Nephron progenitor cell (in vitro differentiated cells): Measurements from ENCODE around the gene CREB3L1.
"Not testable (repeated sequence)": the region's sequence is repeated elsewhere in the genome, so short reads cannot be mapped to it uniquely, and the experiment has no call there.

Experiments used
- DNase-seq: peaks from one replicate; pipeline ENCODE4 v3.0.0; 2021
- H3K27ac Mint-ChIP-seq: 2 replicates; pipeline ENCODE4 v1.8.0; 2021; ENCODE audit warnings: mild to moderate bottlenecking, moderate library complexity, mixed read lengths
- H3K27me3 Mint-ChIP-seq: 2 replicates; pipeline ENCODE4 v1.8.0; 2021; ENCODE audit warnings: mild to moderate bottlenecking, low read depth, mixed read lengths; ENCODE audit not compliant: poor library complexity
- H3K36me3 Mint-ChIP-seq: 2 replicates; pipeline ENCODE4 v1.8.0; 2021; ENCODE audit warnings: low read depth, mixed read lengths
- H3K4me1 Mint-ChIP-seq: 2 replicates; pipeline ENCODE4 v1.8.0; 2021; ENCODE audit warnings: mixed read lengths
- H3K4me3 Mint-ChIP-seq: 2 replicates; pipeline ENCODE4 v1.8.0; 2021; ENCODE audit warnings: mild to moderate bottlenecking, moderate library complexity, mixed read lengths
- H3K9me3 Mint-ChIP-seq: 2 replicates; pipeline ENCODE4 v1.8.0; 2021; ENCODE audit warnings: mild to moderate bottlenecking, moderate library complexity, mixed read lengths
- CTCF ChIP-seq: fragments of 200-600 bp; sonication (generic); IDR thresholded peaks from 2 replicates; pipeline ENCODE4 v1.5.0; 2021; ENCODE audit warnings: antibody characterized with exemption

CREB3L1 gene

GRCh38 chr11:46300270-46300669, 22.8 kb downstream of the CREB3L1 start:
- no peak overlapping the region for H3K27ac Mint-ChIP-seq
- TF ChIP-seq CTCF, result no peak
- H3K9me3 Mint-ChIP-seq, result no peaks in the 10 kb centered on the region
- no peak for DNase-seq
- H3K36me3 Mint-ChIP-seq, result peaks cover 4% of the 10 kb centered on the region
- peaks cover 7% of the 10 kb centered on the region for H3K27me3 Mint-ChIP-seq
- peaks cover 14% of the 10 kb centered on the region for H3K4me1 Mint-ChIP-seq
- no peak overlapping the region for H3K4me3 Mint-ChIP-seq

GRCh38 chr11:46302866-46303265, 25.4 kb downstream of the CREB3L1 start:
- Mint-ChIP-seq H3K9me3 (no peaks in the 10 kb centered on the region), H3K4me3 (no peak overlapping the region), H3K4me1 (peaks cover 19% of the 10 kb centered on the region), H3K27me3 (peaks cover 4% of the 10 kb centered on the region), H3K36me3 (peaks cover 4% of the 10 kb centered on the region), H3K27ac (no peak overlapping the region)
- TF ChIP-seq CTCF, result no peak
- DNase-seq, result no peak

- H3K36me3 Mint-ChIP-seq, H3K27me3 Mint-ChIP-seq, H3K27ac Mint-ChIP-seq, H3K4me3 Mint-ChIP-seq, DNase-seq, H3K9me3 Mint-ChIP-seq: not testable (repeated sequence)
- peaks cover 27% of the 10 kb centered on the region for H3K4me1 Mint-ChIP-seq
Measured at GRCh38 chr11:46304036-46304435, 26.6 kb downstream of the CREB3L1 start.

GRCh38 chr11:46304605-46305179, 27.2 kb downstream of the CREB3L1 start:
- Mint-ChIP-seq H3K4me3 (no peak overlapping the region), H3K27ac (no peak overlapping the region)

GRCh38 chr11:46305295-46305694, 27.8 kb downstream of the CREB3L1 start:
- Mint-ChIP-seq H3K27me3 (peaks cover 8% of the 10 kb centered on the region), H3K9me3 (no peaks in the 10 kb centered on the region), H3K4me1 (peaks cover 34% of the 10 kb centered on the region), H3K4me3 (no peak overlapping the region), H3K27ac (no peak overlapping the region), H3K36me3 (peaks cover 4% of the 10 kb centered on the region)
- DNase-seq, result no peak
- TF ChIP-seq CTCF, result no peak

More at GRCh38 chr11:46304605-46305179, 27.2 kb downstream of the CREB3L1 start:
- DNase-seq, result no peak
- TF ChIP-seq CTCF, result no peak
- no peaks in the 10 kb centered on the region for H3K9me3 Mint-ChIP-seq
- peaks cover 34% of the 10 kb centered on the region for H3K4me1 Mint-ChIP-seq
- H3K36me3 Mint-ChIP-seq, result peaks cover 4% of the 10 kb centered on the region
- peaks cover 8% of the 10 kb centered on the region for H3K27me3 Mint-ChIP-seq

GRCh38 chr11:46306296-46306853, 28.9 kb downstream of the CREB3L1 start:
- peaks cover 34% of the 10 kb centered on the region for H3K4me1 Mint-ChIP-seq
- H3K27ac Mint-ChIP-seq, result no peak overlapping the region
- no peak for DNase-seq

More at GRCh38 chr11:46306296-46306853, 28.9 kb downstream of the CREB3L1 start:
- H3K4me3 Mint-ChIP-seq, result no peak overlapping the region
- peaks cover 9% of the 10 kb centered on the region for H3K27me3 Mint-ChIP-seq
- H3K36me3 Mint-ChIP-seq, result peaks cover 4% of the 10 kb centered on the region
- no peaks in the 10 kb centered on the region for H3K9me3 Mint-ChIP-seq
- no peak for TF ChIP-seq CTCF
